ENCODE results near the gene IL16. TPM values are rescaled to one million over a fixed set of nuclear protein-coding genes. Genes with fewer than 3 reads are reported as not detected.

The IL16 gene
- total RNA-seq, 2 experiments from 2014 or later = 76.0 to 81.3 TPM

DNA sequence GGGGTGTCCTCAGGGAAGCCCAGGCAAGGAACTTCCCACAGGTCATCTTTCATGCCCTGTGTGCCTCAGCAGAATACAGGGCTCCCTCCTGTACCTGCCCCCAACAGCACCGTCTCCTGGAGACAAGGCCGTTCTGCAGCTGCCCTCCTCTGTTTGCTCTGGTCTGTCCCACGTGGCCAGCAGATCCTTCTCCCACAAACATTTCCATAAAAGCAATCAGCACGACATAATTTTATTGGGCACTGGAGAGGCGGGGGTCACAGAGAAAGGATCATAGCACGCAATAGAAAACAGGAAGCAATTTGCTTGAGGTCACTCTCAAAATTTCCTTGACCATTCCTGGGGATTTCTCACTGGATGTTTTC, 97.8 kb downstream of the IL16 start:
- Histone ChIP-seq H3K36me3 (ENCODE audit: insufficient read depth, low read length) (peaks cover 21% of the 10 kb centered on the region), H4K20me1 (ENCODE audit: insufficient read depth, low read length) (0 out of 2 replicates have a peak, but pooled peaks cover under 1% of the 10 kb centered on the region), H3K4me3 (ENCODE audit: low read depth, low read length, poor library complexity, severe bottlenecking) (peak overlapping the region; percentile 92), H3K79me2 (ENCODE audit: insufficient read depth, low read depth, low read length) (peaks cover 28% of the 10 kb centered on the region), H2AFZ (ENCODE audit: low read length) (peak overlapping the region; percentile 15; the same call in 1 of the 2 replicates), H3K9me2 (ENCODE audit: insufficient read depth, low read length) (no peaks in the 10 kb centered on the region), H3K4me1 (ENCODE audit: insufficient read depth, low read length, poor library complexity, severe bottlenecking) (peaks cover 77% of the 10 kb centered on the region), H3K27ac (ENCODE audit: low read depth, low read length, poor library complexity, severe bottlenecking) (peak overlapping the region; percentile 98), H3K9me3 (ENCODE audit: low read length) (no peaks in the 10 kb centered on the region), H3K4me2 (ENCODE audit: low read length) (peak overlapping the region; percentile 91)
- ChIA-PET POLR2A (interaction anchor here (1.0 to 2.4 kb wide), 6 partner anchors 8 to 29 kb away, joined by 3 to 15 read pairs (median 4); partner anchors contain the start of gene STARD5), CTCF (ENCODE audit: unreplicated experiment) (interaction anchor here (1.4 to 1.7 kb wide), 2 partner anchors 13 to 19 kb away, joined by 5 to 6 read pairs; no protein-coding TSS in a partner anchor)
- DNase-seq (ENCODE audit: low spot score) = peak; percentile 56
- no TSS peak for BruUV-seq (replicated peaks)
- intact Hi-C loops (cut with micrococcal nuclease; ENCODE audit: unreplicated experiment) = loop anchor here (1.0 to 10.0 kb wide), 2 partner anchors 19 to 750 kb away; partner anchors contain the start of gene MEX3B
- TF ChIP-seq EZH2phosphoT487 (IDR thresholded peaks at IDR 0.05; ENCODE audit: borderline replicate concordance, low read depth, low read length) (no peak), CTCF (conservative IDR thresholded peaks at IDR 0.05; ENCODE audit: low read length) (peak; percentile 75)

DNA sequence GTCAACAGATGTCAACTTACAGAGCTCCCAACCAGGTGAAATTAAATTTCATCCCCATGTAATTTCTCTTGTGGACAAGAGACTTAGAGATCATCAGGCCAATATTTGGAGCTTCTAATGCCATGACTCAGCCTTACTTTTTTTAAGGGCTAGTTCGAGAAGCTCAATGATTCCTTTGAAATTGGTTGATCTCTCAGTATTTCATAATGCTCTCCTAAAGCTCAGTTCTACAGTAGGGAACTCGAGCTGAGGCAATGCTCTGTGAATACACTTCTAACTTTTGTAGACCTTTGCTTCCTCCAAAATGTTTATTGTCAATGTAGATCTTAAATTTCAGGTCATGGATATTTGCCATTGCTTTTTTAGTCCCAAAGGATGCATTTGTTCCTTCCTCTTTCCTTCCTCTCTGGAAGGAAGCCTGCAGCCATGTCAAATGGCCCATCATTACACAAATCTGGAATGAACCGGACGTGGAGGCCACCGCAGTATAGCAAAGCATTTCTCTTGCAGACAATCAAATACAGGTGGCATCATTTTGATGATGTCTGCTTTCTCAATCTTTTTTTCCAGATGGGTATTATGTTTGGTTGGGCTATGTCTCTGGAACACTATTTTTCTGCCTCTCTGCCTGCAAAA, 98.9 kb downstream of the IL16 start:
- Histone ChIP-seq H3K4me3 (ENCODE audit: low read depth, low read length, poor library complexity, severe bottlenecking) (peak overlapping the region; percentile 92), H4K20me1 (ENCODE audit: insufficient read depth, low read length) (peaks cover 8% of the 10 kb centered on the region; the same call in 1 of the 2 replicates), H3K79me2 (ENCODE audit: insufficient read depth, low read depth, low read length) (peaks cover 39% of the 10 kb centered on the region), H3K4me2 (ENCODE audit: low read length) (peak overlapping the region; percentile 91), H3K36me3 (ENCODE audit: insufficient read depth, low read length) (peaks cover 32% of the 10 kb centered on the region), H2AFZ (ENCODE audit: low read length) (peak overlapping the region; percentile 15; the same call in 1 of the 2 replicates), H3K9me2 (ENCODE audit: insufficient read depth, low read length) (no peaks in the 10 kb centered on the region), H3K27ac (ENCODE audit: low read depth, low read length, poor library complexity, severe bottlenecking) (peak overlapping the region; percentile 98), H3K4me1 (ENCODE audit: insufficient read depth, low read length, poor library complexity, severe bottlenecking) (peaks cover 73% of the 10 kb centered on the region), H3K9me3 (ENCODE audit: low read length) (no peaks in the 10 kb centered on the region)
- TF ChIP-seq CTCF (conservative IDR thresholded peaks at IDR 0.05; ENCODE audit: low read length) (no peak), EZH2phosphoT487 (IDR thresholded peaks at IDR 0.05; ENCODE audit: borderline replicate concordance, low read depth, low read length) (no peak)
- ChIA-PET POLR2A (interaction anchor here (0.7 to 2.4 kb wide), 12 partner anchors 9 to 36 kb away, joined by 3 to 15 read pairs (median 4); partner anchors contain the start of gene STARD5), CTCF (ENCODE audit: unreplicated experiment) (interaction anchor here (0.8 to 2.6 kb wide), 4 partner anchors 17 to 32 kb away, joined by 3 to 10 read pairs (median 5); no protein-coding TSS in a partner anchor)
- BruUV-seq (replicated peaks) = no TSS peak
- DNase-seq (ENCODE audit: low spot score) = peak; percentile 45
- intact Hi-C loops (cut with micrococcal nuclease; ENCODE audit: unreplicated experiment) = loop anchor here (2.0 to 10.0 kb wide), 2 partner anchors 29 to 749 kb away; partner anchors contain the start of genes MEX3B and STARD5

Measured in OCI-LY7 (cell line).